Measurements from ENCODE around the gene NTMT1.
"Not testable (repeated sequence)": the region's sequence is repeated elsewhere in the genome, so short reads cannot be mapped to it uniquely, and the experiment has no call there.

NTMT1 gene, protein sequence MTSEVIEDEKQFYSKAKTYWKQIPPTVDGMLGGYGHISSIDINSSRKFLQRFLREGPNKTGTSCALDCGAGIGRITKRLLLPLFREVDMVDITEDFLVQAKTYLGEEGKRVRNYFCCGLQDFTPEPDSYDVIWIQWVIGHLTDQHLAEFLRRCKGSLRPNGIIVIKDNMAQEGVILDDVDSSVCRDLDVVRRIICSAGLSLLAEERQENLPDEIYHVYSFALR

DNA sequence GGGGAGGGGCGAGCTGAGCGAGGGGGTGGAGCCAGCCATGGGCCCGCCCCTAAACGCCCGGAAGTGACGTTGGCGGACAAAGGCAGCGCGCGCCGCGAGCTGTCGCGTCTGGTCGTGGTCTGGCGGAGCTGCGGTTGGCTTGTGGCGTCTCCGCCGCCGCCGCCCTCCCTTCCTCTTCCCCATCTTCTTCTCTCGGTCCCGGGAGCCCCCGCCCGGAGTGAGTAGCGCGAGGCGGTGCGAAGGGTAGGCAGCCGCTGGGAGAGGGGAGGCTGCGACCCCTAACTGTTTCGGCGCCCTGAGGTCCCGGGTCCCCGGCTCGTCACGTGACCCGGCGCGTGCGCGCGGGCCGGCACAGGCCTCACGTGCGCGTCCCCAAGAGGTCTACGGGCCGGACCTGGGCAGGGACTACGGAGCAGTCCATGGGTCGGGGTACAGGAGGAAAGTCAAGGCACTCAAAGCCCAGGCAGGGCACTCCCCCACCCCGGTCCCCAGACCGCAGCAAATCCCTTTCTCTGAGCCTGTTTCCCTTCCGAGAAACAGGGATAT lies at the start of gene NTMT1:
Gene NTMT1, plus strand, starts transcription at position 85 of the 546 bp plus-strand sequence. CDS start 6,541 bp downstream, outside the sequence.
- peak; percentile 86 for DNase-seq (ENCODE audit: low spot score)

DNA sequence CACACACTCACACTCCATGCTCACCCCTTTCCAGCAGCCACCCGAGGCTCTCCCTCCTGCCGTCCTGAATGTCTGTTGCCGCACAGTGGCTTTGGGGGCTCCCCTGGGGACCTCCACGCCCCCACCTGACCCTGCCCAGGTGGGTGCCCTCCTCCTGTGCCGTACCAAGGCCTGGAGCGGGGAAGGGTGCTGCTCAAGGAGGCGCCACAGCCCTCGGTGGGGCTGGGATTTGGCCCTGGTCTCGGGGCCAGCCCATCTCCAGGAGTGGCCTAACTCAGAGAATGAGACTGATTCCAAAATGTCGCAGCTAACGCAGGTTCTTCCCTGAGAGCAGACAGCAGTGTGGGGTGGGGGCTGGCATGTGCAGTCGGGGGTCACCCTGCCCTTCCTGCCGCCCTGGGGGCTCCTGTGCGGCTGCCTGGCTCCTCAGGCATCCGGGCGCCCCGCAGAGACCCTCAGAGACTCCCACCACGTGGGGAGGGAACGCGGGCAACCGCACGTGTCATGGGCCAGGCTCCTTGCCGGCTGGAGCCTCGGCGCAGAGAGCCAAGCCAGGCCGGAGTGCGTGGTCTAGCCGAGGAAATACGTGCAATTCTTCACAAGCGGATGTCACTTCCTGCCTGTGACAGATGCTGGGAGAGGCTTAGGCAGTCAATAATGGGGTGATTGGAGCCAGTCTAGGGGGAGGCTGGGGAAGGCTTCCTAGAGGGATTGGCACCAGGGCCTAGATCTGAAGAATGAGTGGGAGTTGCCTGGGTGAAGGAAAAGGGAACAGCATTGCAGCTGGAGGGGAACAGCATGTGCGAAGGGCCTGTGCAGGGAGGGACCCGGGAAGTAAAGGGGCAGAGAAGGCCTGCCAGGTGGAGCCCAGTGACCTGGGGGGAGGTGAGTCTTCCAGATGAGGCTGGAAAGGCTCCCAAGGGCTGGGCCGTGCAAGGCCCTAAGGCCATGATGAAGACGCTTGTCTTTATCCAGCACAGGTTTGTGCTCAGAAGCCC lies 49.1 kb upstream of the NTMT1 start:
- DNase-seq (ENCODE audit: low spot score): no peak

DNA sequence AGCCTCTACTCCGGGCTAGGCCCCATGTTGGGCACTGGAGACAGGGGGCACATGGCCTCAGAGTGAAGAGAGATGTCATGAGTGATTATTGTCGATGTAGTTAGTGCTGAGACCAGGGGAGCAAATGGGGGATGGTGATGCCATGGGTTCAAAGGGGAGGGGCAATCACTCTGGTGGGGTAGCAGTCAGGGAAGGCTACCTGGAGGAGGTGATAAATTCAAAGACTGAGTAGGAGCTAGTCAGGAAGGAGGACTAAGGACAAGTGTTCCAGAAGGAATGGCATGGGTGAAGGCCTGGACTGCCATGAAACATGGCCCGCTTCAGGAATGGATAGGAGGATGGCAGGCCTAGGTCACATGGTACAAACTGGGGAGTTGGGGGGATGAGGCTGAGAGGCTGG lies 46.7 kb upstream of the NTMT1 start:
- no peak for DNase-seq (ENCODE audit: low spot score)

DNA sequence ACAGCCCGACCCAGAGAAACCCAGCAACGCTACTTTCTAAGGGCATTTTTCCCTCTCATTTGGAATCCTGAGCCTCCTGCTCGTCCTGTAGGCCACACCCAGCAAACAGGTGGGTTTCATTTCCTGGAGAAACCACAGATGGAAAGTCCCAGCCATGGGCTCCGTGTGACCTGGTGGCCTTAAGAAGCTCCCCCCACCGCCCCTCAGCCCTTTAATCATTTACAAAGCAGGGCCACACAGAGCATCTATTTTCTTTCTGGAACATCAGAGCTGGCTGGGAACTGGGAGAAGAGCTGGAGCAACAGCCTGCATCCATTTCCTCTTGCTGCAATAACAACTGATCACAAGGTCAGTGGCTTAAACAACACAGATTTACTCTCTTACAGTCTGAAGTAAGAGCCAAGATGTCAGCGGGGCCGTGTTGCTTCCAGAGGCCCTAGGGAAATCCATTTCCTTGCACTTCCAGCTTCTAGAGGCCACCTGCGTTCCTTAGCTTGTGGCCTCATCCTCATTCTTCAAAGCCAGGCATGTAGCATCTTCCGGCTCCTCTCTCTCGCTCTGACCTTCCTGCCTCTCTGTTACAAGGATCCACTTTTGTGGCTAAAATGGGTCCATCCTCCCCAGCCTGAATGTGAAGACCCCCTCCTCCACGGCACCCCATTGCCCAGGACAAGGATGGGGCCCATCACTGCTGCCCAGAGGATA lies 45.6 kb upstream of the NTMT1 start:
- DNase-seq (ENCODE audit: low spot score): peak; percentile 54

DNA sequence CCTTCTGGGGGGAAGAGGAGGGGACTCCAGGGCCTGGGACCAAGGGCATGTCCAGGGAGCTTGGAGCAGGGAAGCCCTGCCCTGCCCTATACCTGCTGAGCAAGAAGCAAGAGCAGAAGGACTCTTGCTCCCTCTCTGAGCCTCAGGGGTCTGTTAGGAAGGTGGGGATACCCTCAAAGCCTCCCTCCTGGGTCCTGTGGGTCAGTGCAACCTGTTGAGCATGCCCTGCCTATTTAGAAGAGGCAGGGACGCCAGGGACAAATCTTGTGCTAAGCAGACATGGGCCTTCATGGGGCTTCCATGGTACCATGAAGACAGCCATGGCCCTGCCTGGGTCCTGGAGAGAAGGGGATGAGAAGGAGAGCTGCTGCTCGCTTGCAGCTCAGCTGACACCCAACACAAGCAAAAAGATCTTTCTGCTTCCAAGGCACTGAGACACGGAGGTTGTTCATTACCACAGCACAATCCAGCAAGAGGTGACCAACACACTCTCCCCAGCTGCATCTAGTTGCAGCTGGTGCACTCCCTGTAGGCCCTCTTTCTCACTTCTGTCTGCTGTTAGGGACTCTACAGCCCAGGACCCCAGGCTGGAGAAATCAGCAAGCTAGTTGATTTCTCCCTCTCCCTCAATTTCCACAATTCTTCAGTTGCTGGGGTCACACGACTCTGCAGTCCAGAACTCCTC lies 44.3 kb upstream of the NTMT1 start:
- no peak for DNase-seq (ENCODE audit: low spot score)

DNA sequence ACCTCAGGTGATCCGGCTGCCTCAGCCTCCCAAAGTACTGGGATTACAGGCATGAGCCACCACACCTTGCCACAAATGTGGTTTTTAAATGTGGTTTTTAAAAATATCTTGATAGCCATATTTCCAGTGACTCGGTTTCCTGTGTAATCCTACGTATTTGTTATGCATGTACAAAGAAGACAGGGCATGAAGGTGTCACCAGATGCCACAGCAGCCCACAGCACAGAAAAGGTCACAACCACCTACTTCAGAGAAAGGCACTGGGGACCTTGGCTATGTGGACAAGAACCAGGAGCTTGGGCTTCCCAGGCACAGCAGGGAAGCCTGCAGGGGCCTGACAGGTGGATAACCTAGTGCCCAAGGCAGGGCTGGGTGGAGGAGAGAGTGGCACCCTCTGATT lies 43.1 kb upstream of the NTMT1 start:
- DNase-seq (ENCODE audit: low spot score): peak; percentile 46

DNA sequence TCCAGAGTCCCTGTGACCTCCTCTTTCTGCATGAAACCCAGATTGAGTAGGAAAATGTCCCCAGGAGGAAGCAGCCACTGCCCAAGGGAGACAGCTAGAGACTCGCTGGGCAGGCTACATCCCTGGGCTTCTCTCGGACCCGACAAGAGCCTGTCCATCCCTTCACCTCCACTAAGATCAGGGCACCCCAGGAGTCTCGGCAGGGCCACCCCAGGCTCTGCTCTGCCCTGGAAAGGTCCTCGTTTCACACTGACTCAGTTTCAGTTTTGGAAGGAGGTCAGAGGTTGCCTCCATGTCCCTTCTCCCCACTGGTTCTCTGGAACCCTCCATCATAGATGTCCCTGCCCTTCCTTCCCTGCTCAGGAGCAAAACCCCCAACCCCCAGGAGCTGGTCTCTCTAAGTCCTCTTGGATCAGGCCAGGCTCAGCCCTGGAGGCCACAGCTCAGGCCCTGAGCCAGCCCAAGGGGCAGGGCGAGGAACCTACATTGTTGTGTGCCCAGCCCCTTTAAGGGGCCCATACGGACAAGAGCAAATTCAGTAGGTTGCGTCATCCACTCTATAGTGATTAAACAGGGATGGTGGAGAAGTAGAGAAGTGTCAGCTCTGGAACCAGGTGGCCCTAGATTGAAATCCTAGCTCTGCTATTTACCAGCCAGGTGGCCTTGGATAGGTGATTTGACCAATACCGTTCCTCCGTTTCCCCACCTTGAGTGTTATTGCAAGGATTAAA lies 42.5 kb upstream of the NTMT1 start:
- DNase-seq (ENCODE audit: low spot score): no peak

DNA sequence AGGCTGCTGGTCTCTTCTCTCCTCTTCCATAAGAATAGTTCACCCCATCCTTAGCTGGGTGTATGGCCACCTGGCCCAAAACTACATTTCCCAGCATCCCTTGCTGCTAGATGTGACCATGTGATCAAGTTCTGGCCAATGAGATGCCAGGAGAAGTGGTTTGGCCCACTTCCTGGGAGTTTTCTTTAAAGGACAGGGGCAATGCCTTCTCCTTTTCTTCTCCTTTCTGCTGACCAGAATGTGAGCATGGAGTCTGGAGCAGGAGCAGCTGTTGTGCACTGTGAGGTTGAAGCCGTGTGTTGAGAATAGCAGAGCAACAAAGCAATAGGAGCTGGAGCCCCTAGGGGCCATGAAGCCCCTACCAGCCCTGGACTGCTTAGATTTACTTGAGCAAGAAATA lies 41.8 kb upstream of the NTMT1 start:
- DNase-seq (ENCODE audit: low spot score): peak; percentile 69

DNA sequence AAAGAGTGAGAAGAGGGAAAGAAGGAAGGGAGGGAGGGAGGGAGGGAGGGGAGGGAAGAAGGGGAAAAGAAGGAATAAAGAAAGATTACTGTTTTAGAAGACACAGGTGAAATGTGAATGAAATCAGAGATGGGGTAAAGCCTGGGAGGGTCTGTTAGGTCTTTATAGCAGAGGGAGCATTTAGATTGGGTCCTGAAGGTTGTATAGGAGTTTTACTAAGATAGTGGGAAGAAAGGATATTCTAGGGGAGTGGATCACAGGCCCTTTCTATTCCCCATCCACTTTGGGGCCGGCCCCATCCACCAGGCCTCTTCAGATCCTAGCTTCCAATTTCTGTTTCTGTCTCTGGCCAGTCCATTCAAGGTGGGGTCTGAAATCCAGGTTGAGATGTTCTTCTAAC lies 40.6 kb upstream of the NTMT1 start:
- DNase-seq (ENCODE audit: low spot score): no peak

DNA sequence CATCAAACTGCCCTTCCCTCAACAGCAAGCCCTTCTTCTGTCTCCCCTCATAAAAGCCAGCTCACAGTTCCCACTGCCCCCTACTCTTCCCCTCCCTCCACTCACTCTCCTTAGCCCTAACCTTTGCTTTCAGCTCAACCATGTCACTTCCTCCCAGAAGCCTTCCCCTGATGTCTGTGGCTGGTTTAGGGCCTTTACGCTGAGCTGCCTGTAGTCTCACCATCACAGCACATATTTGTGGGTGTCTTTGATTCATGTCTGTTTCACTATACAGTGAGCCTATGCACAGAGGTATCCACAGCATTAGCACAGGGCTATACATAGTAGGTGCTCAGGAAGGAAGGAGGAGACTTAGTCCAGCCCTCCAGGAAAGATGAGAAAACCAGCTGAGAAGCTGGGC lies 39.7 kb upstream of the NTMT1 start:
- no peak for DNase-seq (ENCODE audit: low spot score)

DNA sequence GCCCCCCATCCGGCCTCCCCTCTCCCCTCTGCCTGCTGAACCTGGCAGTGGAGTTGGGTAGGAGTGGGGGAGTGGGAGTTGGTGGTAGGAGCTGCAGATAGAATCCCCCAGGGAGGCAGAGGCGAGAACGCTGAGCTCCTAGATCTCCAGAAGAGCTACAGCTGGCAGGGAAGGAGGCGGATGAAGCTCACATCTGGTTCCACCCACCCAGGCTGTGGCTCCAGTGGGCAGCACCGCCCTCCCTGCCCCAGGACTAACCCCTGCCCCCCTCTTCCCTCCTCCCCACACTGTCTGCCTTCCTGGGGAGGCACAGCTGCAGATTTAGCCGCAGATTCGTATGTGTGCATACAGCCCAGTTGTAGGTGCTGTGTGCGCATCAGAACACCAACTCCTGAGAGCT lies 39.3 kb upstream of the NTMT1 start:
- no peak for DNase-seq (ENCODE audit: low spot score)

DNA sequence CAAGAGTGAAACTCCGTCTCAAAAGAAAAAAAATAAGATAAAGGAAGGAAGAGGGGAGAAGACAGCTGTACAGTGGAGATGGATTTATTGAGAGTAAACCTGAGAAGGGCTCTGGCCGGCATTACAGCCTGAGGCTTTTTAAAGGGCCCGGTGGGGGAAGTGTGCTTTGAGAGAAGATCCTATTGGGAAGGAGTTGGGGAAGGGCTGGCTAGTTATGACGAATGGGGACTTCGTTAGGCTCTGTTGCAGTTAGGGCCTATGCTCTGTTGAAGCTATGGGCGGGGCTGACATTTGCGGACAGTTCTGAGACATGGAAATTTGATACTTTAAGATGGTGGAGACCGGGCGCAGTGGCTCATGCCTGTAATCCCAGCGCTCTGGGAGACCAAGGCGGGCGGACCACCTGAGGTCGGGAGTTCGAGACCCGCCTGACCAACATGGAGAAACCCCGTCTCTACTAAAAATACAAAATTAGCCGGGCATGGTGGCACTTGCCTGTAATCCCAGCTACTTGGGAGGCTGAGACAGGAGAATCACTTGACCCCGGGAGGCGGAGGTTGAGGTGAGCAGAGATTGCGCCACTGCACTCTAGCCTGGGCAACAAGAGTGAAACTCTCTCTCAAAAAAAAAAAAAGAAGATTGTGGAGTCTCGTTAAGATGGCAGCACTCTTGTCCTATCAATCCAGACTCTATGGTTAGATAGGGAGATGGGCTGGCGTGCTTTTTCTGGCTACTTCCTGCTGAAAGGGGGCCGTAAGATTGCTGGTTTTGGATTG lies 38.3 kb upstream of the NTMT1 start:
- DNase-seq (ENCODE audit: low spot score): no peak

DNA sequence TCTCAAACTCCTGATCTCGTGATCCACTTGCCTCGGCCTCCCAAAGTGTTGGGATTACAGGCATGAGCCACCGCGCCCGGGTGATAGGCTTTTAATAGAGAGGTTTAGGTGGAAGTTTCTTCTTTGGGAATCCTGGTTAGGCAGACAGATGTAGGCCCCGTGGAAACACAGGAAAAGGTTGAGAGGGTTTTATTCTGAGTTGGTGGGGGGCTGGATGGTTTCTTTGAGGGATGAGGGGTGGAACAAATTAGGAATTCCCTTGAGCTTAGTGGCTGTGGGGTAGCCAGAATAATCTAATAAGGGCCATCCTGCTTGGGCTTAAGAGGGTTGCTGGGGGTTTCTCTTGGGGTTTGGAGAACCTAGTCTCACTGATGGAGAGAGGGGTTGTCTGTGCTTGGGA lies 35.5 kb upstream of the NTMT1 start:
- no peak for DNase-seq (ENCODE audit: low spot score)

DNA sequence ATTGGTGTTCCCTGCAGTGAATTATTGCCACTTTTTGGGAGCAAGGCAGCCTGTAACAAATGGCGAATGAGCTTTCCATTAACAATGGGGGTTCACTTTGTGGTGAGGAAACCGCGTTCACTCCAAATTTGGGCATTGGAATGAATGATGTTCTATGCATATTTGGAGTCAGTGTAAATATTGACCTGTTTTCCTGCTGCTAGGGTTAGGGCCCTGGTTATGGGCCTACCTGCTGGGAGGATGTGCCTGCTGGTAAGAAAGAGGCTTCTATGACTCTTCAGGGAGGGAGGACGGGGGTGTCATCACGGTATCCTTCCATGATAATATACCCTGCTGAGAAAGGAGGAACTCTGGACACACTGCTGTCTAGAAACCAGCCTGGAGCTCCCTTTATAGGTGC lies 34.0 kb upstream of the NTMT1 start:
- no peak for DNase-seq (ENCODE audit: low spot score)

DNA sequence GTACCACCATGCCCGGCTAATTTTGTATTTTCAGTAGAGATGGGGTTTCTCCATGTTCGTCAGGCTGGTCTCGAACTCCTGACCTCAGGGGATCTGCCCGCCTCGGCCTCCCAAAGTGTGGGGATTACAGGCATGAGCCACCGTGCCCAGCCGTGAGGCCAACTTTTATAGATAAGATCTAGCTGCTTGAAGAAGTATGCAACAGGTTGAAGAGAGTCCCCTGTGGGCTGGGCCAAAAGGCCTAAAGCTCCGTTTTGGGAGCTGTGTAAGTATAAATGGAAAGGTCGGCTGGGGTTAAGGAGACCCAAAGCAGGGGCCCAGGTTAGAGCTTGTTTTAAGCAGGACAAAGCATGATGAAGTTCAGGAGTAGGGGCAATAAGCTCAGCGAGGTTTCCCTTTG lies 33.2 kb upstream of the NTMT1 start:
- not testable (repeated sequence) for DNase-seq (ENCODE audit: low spot score)

DNA sequence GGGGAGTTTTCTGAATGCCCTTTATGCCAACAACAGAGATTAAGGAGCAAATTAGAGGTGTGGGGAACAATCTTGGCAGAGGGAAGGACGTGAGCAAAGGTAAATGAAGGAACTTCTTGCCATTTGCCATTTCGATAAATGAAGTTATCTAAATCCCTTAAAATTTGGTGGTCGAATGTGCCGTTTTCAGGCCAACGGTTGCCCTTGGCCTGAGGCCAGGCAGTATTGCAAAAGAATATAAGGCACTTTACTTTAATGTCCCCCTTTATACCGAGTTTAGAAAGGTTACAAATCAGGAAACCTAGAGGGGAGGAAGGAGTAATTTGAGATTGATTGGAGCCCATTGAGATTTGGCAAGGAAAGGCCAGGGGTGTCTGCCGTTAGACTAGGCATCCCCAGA lies 31.3 kb upstream of the NTMT1 start:
- DNase-seq (ENCODE audit: low spot score): no peak

DNA sequence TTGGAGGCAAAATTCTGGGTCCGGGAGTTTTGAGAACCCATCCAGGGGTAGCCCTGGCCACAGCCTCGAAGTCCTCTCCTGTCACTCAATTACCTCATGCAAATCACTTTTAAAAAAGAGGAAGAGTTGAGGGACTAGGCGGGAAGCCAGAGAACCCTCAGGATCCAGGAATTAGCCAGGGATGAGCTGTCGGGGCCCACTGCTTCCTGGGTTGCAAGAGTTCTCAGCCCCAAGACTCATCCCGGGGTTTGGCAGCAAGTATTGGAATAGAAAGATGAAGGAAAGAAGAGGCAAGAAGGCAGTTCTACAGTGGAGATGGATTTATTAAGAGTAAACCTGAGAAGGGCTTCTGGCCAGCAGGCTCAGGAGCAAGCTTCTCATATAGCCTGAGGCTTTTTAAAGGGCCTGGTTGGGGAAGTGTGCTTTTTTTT lies 30.6 kb upstream of the NTMT1 start:
- no peak for DNase-seq (ENCODE audit: low spot score)

DNA sequence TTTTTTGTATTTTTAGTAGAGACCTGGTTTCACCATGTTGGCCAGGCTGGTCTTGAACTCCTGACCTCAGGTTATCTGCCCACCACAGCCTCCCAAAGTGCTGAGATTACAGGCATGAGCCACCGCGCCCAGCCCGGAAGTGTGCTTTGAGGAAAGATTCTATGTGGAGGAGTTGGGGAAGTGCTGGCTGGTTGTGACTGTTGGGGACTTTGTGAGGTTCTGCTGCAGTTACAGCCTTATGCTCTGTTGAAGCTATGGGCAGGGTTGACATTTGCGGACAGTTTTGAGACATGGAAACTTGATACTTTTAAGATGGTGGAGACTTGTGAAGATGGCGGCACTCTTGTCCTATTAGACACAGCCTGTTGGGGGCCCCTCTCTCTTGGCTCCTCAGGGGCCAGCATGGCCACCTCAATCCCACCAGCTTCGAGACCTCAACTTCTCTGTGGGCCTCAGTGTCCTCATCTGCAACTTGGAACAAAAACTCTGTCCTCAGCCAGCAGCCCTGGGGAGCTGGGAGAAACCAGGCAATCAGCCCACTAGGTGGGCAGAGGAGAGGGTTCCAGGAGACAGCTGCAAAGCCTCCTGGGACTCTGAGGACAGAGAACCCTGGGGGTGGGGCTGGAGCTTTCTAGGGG lies 29.9 kb upstream of the NTMT1 start:
- DNase-seq (ENCODE audit: low spot score): no peak

DNA sequence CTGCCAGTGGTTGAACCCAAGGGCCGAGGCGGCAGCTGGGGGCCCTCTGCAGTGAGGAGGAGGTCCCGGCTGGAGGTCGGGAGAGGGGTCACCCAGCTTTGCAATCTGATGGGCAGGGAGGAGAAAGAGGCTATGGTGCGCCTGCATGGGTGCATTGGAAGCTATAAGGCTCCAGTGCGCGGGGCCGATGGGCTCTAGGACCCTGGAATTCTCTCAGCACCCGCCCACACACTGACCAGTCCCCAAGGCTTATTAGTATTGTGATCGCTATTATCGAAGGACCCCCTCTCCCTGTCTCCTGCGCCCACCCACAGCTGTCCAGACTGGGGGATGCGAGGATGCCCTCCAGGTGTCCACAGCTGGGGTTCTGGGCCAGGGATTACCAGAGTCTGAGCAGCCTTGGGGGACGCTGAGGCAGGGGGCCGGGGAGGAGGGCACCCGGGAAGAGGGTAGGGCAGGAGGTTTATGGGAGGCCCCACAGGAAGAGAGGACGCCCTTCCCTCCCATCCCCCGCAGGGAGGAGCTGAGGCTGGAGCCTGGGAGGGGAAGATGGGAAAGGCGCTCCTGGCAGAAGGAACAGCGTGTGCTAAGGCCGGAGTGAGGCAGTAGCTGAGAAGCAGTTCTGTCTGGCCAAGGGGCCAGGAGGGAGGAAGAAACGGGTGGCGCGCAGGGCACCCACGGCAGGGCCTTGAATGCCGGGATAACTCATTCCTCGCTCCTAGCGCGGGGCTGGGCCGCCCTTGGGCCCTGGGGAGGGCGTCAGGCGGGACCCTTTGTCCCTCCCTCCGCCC lies 29.2 kb upstream of the NTMT1 start:
- DNase-seq (ENCODE audit: low spot score): no peak

Data from CD4-positive, alpha-beta T cell treated with Interleukin-15 for 4 hours (primary cell).